ENCODE results near the gene CNTROB.

DNA sequence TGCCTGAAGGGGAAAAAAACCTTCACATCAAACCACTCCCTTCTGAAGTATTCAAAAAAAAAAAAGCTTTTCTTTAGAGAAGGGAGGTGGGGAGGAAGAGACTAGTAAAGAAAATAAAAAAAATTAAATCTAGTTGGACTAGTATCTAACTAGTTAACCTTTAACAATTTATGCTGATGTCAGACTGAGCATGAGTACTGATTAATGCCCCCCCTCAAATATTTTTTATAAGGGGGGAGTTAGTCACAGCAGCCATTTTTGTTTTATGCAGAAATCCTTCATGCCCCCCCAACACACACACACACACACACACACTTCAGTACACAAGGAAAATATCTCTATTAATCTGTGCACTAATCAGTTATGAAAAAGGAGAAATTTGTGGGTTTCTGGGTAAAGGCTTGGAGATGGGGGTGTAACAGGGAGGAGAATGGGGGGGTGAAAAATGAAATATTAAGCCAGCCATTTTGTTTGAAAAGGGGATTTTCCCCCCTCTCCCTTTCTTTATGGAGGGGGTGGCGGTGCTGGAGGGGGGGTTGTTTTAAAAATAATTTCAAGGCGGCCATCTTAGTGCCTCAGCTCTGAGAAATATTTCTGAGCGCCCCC is 48.1 kb upstream of the CNTROB start:
- TF ChIP-seq CTCF (IDR thresholded peaks at IDR 0.05) (no peak), POLR2A (IDR thresholded peaks at IDR 0.05) (no peak), EP300 (IDR thresholded peaks at IDR 0.05) (no peak)
